Neural cell (in vitro differentiated cells): ENCODE measurements around the gene ATP6V1B1.

Experiments used
- EP300 ChIP-seq: fragments of 450-650 bp; conservative IDR thresholded peaks from 2 replicates; pipeline ENCODE4 v1.6.1; 2014; ENCODE audit warnings: antibody characterized with exemption, mild to moderate bottlenecking, moderate library complexity; ENCODE audit not compliant: poor library complexity, severe bottlenecking
- TF ChIP-seq, protein P1 (sequence below): fragments of 450-650 bp; IDR thresholded peaks from 2 replicates; pipeline ENCODE4 v1.5.1; 2014; ENCODE audit warnings: antibody characterized with exemption, mild to moderate bottlenecking, moderate library complexity; ENCODE audit not compliant: poor library complexity, severe bottlenecking

DNA sequence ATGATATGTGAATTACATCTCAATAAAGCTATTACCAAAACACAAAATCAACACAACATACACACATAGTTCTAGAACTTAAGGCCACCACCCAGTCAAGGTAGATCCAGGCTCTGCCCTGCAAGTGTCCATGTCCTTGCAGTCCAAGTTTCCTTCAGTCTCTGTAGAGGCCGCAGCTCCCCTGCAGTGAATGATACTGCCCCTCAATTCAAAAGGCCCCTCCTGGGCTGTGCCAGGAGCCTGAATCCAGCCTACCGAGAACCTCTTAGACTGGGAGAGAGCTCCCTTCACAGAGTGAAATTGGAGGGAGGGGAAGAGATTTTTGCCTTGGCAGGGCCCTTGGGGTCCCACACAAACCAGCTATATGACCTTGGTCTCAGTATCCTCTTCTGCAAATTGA is 42.5 kb upstream of the ATP6V1B1 start:
- TF ChIP-seq, protein P1, sequence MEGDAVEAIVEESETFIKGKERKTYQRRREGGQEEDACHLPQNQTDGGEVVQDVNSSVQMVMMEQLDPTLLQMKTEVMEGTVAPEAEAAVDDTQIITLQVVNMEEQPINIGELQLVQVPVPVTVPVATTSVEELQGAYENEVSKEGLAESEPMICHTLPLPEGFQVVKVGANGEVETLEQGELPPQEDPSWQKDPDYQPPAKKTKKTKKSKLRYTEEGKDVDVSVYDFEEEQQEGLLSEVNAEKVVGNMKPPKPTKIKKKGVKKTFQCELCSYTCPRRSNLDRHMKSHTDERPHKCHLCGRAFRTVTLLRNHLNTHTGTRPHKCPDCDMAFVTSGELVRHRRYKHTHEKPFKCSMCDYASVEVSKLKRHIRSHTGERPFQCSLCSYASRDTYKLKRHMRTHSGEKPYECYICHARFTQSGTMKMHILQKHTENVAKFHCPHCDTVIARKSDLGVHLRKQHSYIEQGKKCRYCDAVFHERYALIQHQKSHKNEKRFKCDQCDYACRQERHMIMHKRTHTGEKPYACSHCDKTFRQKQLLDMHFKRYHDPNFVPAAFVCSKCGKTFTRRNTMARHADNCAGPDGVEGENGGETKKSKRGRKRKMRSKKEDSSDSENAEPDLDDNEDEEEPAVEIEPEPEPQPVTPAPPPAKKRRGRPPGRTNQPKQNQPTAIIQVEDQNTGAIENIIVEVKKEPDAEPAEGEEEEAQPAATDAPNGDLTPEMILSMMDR = no peak
- TF ChIP-seq EP300 = no peak
